HG03442 (cell line): ENCODE measurements around the gene SOX6.
"Not testable (repeated sequence)": the region's sequence is repeated elsewhere in the genome, so short reads cannot be mapped to it uniquely, and the experiment has no call there.

Experiments used
- ATAC-seq: cut with Tn5 transposase; IDR thresholded peaks from one replicate; pipeline ENCODE4 v1.9.1; 2021; ENCODE audit warnings: mild to moderate bottlenecking, moderate library complexity; ENCODE audit not compliant: unreplicated experiment

SOX6 gene

DNA sequence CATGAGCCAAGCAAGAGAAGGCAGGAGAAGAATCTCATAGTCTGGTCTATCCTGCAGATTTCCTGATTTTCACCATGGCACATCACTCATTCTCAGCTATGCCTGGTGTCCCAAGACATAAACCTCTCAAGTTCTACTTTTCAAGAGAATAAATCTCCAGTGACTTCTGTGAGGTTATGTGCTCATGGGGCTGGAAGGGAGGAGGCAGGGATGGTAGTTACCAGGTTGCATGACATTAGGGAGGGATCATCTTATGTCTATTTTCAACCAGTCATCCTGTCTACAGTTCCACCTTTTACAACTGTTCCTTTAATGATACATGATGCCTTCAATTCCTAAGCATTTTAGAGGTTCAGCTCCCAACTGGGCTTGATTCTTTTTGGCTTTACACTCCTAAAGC, 297.7 kb downstream of the SOX6 start:
- ATAC-seq: no peak

DNA sequence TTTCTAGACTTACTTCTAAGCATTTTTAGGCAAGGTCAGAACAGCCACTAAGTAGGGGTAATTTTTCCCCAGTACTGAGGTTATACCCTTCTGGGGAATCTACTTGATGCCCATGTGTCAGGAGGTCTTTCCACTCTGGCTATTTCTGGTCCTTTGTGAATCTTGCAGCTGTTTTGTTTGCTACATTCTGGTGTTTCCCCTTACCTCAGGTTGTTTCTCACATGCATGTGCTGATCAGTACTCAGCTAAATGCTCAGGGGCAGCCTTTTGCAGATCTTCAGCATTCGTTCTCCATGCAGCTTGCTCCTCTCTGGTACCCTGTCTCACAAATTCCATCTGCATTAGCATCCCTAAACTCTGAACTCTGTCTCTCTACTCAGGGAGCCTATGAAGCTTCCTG, 303.6 kb downstream of the SOX6 start:
- ATAC-seq: peak; percentile 42

DNA sequence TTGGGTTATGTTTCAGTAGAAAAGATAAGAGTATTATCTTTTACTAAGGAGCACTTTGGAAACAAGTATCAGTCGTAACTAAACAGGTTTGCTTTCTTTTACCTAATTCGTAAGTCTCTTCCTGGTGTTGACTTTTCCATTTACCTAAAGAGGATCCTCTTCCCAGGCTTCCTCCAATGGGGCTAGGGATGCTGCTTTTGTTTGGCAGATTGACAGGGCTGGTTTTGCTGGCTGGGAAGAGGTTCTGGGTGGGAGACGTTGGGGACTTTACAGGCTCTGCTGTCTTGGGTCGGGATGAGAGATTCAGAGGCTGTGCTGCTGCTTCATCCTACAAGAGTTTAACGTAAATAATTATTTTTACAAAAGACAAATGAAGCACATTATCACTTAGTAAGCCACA, 306.7 kb downstream of the SOX6 start:
- ATAC-seq: no peak

DNA sequence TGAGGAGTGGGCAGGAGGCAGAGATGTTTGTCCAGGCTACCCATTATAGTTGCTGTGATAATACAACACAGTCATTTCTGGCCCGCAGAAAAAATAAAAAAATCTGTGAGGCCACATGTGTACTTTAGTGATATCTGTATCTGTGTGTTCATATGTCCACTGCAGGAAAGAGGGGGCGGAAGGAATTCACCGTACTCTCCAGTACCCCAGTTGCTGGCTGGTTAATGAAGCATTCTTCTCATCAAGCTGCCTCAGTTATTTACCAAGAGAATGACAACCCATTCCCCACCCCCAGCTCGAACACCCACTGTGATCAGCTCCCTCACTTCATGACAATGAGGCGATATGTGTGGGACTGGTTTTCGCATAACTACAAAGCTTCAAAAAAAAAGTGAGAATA, 309.3 kb downstream of the SOX6 start:
- no peak for ATAC-seq

DNA sequence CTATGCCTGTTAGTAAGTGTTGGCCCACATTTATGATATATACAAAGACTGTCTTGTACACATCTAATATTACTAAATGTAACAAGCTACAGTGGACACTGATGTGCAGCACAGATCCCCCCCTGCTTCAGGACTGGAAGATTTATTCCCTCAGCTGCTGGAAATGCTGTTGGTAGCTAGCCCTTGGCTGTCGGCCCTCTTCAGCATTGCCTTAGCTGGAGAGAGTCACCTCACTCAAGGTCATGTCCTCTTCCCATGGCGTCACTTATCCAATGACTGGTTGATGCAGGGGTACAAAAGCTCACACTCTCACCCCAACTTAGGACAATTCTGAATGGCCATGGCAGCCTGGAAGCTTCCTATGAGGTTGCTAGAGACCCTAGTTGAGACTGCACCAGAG, 312.7 kb downstream of the SOX6 start:
- no peak for ATAC-seq

DNA sequence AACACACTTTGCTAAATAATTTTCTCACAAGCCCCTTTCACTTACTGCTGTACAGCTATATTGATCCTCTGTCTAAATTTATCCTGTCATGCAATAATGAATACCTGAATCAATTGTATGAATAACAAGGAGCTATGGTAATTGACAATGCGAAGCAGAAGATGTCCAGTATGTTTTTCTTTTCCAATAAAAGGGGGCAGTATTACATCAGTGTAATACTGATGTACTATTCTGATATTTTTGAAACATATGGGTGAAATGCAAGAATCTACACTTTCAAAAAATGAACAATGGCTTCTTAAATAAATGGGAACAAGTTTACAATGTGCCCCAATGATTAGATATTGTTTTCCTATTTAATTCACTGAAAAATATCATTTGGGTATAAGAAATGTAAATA, 315.1 kb downstream of the SOX6 start:
- no peak for ATAC-seq

DNA sequence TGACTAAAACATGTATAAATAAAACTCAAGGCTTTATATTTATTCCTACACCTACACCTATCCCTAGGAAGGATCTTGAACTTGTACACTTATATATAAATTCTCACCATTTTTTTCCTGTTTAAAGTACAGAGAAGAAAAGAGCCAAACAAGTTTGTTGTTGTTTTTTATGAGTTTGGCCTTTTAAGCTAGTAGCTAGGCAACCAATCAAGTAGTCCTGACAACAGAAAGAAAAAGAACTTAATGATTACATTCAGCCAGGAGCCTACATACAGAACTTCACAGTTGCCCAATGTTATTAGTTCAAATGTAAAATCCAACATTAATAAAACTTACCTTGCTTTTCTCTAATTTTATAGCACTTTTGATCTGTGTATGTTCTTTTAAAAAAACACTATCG, 316.2 kb downstream of the SOX6 start:
- no peak for ATAC-seq

DNA sequence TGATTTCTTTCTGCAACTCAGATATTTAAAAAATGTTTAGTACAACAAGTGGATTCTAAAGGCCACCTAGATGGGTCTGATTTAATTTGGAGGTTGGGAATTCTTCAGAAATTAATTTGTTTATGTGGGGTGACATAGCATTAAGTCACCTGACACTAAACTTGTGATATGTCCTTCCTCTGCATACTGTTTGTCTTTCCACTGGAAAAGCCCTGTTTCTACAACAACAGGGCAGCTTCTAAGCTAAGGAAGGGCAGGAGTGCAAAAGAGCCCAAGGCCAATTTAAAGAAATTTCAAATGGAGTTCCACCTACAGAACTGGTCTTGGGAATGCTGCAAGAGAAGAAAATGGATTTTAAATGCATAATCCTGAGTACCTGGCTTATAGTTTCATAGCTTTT, 319.2 kb downstream of the SOX6 start:
- no peak for ATAC-seq

DNA sequence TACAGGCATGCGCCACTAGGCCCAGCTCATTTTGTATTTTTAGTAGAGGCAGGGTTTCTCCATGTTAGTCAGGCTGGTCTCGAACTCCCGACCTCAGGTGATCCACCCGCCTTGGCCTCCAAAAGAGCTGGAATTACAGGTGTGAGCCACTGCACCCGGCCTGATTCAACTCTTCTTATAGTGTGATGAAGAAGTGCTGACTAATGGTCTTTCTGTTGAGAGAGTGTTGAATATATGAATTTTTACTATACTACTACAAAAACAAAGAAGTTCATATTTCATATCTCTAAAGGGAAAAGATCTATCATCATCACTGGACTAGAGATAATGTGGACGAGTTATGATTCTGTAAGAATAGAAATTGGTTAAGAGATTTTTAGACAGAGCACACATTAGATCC, 320.1 kb downstream of the SOX6 start:
- no peak for ATAC-seq

DNA sequence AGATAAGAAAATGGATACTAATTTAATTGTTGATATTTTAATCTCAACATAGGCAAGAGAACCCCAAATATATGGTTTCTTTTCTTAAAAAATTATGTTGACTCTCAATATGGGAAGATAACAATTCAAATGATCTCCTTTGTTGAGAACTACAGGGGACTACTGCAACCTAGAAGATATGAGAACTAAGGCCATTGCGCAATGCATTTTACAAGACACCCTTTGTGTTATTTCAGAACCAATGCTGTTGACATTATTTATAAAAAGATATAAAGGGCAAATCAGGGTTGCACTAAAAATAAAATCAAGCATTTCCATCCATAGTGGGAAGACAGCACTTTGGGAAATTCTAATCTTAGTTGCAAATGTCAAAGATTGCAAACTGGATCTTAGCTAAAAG, 322.3 kb downstream of the SOX6 start:
- no peak for ATAC-seq

DNA sequence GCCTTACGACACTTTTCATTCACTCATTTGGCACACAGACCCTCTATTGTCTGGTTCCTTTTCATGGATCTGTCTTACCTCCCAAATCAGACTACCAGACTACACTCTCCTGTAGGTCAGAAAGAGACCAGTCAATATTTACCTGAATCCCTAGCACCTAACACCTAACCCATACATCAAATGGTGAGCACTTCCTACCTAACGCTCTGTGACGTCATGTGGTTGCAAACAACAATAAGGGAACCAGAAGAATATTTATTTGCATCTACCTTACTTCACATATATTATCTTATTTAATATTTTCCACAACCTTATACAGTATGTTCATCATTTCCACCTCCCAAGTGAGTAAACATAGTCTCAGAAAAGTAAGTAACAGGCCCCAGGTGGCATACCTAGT, 323.4 kb downstream of the SOX6 start:
- no peak for ATAC-seq

DNA sequence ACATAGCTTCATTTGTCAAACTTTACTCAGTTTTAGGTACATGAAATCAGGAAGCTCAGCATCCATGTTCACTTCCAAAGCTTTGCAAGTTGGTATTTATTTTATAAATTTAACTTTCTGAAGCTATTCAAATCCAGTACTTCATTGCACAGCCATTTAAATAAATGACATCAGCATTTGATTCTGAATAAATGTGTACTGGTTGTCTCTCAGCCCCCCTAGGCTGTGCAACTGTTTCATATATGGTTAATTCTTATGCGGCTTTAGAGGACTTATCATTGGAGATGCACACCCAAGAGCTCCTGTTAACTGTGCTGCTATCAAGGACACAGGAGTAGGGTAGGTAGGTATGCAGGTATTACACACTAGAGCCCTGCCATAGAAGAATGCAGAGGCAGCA, 325.1 kb downstream of the SOX6 start:
- no peak for ATAC-seq

DNA sequence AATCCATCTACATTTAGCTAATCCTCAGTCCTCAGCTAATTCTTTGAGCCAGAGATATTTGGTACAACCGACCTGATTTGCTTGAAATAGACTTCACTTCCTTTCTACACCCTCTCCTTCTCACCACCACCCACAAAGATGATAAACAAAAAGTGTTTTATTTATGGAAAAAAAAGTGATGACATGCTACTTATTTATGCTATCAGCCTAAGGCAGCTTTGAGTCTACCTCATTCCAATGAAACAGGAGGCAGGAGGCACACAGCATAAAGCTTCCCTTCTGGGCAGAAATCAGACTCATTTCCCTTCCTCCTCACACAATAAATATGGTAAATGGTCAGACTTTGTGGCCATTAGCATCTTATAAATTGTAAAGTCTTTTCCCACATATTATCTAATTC, 325.7 kb downstream of the SOX6 start:
- no peak for ATAC-seq

DNA sequence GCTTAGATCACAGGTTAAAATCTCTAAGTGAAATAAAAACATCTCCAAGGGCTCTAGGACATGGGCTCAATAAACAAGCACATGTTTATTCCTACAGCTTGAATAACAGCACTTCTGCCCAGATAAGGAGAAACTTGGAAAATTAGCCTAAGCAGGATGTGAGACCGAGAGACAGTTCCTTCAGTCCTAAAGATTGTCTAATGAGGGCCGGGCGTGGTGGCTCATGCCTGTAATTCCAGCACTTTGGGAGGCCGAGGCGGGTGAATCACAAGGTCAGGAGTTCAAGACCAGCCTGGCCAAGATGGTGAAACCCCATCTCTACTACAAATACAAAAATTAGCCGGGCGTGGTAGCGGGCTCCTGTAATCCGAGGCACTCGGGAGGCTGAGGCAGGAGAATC, 327.2 kb downstream of the SOX6 start:
- not testable (repeated sequence) for ATAC-seq

DNA sequence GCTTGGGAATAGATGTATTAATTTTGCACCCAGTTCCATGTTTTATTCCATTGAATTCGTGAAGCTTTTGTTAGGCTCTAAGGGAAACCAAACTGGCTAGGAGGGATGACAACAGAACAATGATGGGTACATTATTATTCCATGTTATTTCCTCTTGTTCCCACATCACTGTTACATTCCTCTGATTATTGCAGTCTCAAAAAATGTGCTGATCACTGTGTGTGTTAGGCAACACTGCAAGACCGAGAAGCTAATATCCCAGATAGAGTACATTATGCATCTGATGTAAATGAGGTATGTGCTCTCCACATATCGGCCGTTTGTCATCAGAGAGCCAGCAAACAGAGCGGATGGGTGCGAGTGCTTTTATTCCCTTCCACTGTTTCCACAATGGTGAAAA, 327.9 kb downstream of the SOX6 start:
- no peak for ATAC-seq

DNA sequence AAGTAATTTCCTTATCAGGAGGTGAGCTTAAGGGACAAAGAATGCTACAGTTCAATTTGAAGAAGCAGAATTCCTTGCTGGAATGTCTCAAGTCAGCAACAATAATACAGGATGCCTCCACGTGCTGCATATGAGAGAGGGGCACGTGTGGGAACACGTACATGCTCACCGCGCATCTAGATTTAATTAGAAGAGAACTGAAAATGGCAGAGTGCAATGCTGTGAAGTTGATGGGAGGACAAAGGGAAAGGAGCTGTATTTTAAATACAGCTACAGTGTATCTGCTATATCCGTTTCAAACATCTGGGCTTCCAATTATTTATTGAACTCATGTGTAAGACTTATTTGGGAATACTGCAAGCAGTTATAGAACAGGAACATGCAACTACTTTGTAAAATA, 328.7 kb downstream of the SOX6 start:
- no peak for ATAC-seq

DNA sequence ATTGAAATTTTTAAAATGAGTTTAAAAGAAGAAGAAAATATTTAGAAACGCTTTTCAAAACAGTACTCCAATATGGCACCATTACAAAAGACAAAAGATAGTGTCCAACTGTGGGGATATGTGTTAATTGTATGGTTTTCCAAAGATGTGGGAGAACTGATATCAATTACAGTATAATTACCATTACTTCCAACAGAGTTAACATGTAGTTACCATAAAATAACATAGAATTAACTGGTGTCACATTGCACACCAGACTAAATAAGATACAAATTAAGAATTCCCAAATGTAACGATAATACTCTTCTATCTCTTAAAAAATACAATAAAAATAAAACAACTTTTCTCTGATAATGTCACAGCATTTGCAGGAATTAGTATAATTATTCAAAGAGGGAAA, 329.5 kb downstream of the SOX6 start:
- ATAC-seq: no peak

DNA sequence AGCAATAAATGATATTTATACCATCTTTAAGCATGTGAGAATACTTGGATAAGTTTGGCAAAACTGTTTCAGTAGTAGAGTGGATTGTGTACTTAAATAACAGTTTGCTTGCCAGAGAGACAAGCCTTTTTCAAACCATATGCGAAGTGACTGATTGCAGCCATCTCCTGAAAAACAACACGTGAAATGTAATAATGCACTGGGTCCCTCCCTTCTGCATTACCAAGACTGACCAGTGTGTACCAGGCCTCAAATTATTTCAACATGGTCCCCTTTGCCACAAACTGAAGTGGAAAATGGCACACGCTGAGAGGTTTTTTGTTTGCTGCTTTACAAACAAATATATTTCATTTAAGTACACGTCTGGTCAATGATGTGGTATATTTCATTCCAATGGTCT, 337.4 kb downstream of the SOX6 start:
- no peak for ATAC-seq

DNA sequence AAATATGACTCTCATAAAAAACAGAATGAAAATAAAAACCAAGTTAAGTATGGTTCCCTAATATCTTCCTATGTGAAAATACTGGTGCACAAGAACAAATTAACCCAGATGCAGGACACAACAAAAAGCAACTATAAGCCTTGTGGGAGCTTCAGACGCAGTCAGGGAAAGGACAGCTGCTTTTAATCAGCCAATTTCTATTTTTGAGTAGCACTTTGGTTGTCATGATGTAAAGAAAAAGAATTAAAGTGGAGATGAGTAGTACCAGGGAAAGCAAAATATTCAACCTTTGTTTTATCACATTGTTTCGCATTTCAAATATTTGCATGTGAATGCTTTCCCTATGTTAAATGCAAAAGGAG, 339.9 kb downstream of the SOX6 start:
- ATAC-seq: no peak

DNA sequence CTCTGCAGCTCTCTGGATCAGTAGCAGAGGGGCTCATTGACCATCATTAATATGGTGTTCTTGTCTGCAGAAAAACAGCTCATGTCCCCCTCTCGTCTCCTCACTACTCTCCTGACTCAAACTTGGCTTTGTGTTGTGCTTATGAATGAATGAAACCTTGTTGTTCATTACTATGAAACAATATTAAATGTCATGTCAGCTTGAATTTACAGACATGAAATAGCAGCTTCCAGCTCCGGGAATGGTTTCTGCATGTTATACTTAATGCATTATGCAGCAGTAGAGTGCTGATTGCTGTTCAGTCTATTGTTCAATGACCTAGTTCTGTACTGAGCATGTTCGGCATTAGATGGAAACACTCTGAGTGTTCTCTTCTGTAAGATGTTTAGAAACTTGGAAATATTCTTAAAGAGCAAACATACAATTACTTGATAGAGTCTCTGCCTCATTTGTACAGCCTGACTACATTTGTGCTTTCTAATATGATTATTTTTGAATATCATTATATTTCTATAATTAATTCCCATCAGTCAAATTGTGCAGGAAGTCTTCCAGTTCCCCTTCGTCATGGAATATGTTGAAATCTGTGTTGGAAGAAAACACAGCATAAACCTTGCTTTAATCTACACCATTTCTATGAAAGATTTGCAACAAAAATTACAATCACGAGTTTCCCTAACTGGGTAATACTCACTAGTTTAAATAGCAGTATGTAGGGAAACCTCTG, 340.4 kb downstream of the SOX6 start:
- no peak for ATAC-seq

DNA sequence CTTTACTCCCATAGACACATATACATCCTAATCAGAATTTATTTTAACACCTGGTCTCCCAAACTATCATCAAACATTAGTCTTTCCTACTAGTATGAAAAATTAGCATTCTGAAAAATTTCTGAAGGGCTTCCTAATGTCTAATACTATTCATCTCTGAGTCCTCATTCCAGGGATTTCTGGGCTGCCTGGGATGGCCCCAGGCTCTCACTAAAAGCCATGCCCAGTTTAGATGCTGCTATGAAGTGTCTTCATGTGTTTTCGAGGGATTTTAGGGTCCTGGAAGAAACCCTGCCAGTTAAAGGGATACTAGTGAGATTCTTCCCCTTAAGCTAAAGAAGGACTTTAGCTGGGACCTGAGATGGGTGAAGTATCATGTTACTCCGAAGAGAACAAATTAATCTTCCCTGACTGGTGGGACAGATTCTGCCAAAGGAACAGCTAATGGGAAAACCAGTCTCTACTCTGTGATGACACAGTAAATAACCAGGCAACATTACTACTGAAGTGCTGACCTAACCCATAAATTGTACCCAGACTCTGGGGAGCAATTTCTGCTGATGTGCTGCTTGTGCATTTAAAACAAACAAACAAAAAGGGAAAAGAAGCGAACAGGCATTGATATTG, 342.6 kb downstream of the SOX6 start:
- ATAC-seq: no peak

DNA sequence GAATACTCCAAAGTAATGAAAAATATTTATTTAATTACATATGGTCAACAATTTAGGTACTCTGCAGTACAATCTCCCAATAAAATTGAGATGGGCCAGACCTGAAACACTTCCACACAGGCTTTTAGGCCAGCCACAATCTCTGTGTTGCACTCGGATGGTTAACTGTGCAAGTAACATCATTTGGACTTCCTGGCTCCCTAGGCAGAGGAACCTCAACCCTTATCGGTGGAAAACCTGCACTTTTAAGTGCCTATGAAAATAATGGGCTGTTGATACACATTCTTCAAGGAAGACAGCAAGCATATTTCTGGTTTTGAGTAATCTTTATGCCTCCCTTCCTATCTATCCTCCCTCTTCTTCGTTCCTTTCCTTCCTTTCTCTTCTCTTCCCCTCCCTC, 343.1 kb downstream of the SOX6 start:
- no peak for ATAC-seq

DNA sequence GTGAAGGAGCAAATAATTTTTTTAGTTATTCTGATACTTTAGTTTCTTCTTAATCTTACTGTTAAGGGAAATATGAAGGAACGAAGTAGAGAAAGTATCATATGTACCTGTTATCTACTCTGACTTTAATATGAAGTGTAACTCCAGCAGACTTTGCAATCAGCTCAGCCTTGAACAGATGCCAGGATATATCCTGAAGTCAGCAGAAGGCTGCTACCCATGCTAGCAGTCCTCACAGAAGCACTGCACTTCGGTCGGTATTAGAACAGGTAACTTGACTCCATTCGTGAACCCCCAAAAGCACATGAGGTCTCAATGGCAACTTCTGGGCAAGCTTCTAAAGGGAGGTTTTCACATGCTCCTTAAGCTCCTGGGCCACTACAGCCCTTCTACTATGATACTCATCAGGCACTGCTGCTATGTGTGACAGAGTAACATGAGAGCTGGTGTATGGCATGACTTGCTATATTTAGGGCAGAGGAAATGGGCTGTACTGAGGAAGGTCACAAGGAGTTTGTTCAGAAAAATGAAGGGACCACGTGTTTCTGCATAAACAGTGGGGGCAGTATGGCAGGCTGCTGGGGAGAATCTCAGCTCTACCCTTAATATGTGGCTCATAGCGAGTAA, 344.1 kb downstream of the SOX6 start:
- ATAC-seq: no peak
